Skeletal muscle cell (primary cell): Measurements from ENCODE around the gene DENND6B.
"Not testable (repeated sequence)": the region's sequence is repeated elsewhere in the genome, so short reads cannot be mapped to it uniquely, and the experiment has no call there.

Experiments used
- DNase-seq: peaks from one replicate; pipeline ENCODE4 v3.0.0-alpha.2; 2010; ENCODE audit warnings: low read depth
- H3K4me3 ChIP-seq: 2 replicates; pipeline ENCODE4 v1.5.1; 2011; ENCODE audit warnings: low read depth, mild to moderate bottlenecking, control low read depth, low read length, moderate library complexity

Gene DENND6B

GRCh38 chr22:50339945-50340879 lies 13.4 kb upstream of the DENND6B start:
- no peak overlapping the region for H3K4me3 ChIP-seq
- no peak for DNase-seq

DNA sequence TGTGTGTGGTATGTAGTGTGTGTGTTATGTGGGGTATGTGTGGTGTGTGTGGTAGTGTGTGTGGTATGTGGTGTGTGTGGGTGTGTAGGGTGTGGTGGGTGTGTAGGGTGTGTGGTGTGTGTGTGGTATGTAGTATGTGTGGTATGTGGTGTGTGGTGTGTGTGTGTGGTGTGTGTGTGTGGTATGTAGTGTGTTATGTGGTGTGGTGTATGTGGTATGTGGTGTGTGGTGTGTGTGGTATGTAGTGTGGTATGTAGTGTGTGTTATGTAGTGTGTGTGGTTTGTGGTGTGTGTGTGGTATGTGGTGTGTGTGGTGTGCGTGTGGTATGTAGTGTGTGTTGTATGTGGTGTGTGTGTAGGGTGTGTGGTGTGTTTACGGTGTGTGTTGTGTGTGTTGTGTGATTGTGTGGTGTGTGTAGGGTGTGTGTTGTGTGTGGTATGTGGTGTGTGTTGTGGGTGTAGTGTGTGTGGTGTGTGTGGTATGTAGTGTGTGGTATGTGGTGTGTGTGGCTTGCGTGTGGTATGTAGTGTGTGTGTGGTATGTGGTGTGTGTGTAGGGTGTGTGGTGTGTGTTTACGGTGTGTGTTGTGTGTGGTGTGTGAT lies 12.1 kb upstream of the DENND6B start:
- DNase-seq, result no peak

DNA sequence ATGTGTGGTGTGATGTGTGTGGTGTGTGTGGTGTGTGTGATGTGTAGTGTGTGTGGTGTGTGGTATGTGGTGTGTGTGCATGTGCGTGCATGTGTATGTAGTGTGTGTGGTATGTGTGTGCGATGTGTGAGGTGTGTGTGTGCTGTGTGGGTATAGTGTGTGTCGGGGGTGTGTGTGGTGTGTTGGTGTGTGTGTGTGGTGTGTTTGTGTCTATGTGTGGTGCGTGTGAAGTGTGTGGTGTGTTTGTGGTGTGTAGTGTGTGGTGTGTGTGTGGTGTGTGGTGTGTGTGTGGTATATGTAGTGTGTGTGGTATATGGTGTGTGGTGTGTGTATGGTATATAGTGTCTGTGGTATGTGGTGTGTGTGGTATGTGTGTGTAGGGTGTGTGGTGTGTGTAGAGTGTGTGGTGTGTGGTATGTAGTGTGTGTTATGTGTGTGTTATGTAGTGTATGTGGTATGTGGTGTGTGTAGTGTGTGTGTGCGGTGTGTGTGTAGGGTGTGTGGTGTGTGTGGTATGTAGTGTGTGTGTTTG lies 11.3 kb upstream of the DENND6B start:
- DNase-seq, result no peak
- no peak overlapping the region for H3K4me3 ChIP-seq

More for the DNA sequence above, 12.1 kb upstream of the DENND6B start:
- no peak overlapping the region for H3K4me3 ChIP-seq

- no peak overlapping the region for H3K4me3 ChIP-seq
- no peak for DNase-seq
Measured at GRCh38 chr22:50337262-50338041, 10.6 kb upstream of the DENND6B start.

DNA sequence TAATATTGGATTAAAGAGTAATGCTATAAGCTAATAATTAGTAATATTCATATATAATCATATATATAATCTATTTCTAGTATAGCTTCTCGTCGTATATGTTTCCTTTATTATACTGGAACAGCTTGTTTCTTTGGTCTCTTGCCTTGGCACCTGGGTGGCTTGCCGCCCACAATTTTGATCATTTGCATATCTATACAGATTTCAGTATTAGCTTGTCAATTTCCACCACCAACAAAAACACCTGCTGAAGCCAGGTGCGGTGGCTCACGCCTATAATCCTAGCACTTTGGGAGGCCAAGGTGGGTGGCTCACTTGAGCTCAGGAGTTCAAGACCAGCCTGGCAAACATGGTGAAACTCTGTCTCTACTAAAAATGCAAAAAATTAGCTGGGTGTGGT lies 7.6 kb upstream of the DENND6B start:
- not testable (repeated sequence) for DNase-seq, H3K4me3 ChIP-seq

DNA sequence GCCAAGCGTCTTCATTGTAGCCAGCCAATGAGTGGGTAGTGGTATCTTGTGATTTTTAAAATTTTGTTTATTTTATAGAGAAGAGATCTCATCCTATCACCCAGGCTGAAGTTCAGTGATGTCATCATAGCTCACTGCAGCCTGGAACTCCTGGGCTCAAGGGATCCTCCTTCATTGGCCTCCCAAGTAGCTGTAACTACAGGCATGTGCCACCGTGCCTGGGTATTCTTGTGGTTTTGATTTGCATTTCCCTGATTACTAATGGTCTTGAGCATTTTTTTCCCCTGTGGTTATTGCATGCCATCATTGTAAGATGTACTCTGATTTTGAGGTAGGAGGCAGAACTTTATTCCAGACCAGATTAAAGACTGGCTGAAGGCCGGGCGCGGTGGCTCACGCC lies 2.4 kb upstream of the DENND6B start:
- DNase-seq, result no peak
- no peak overlapping the region for H3K4me3 ChIP-seq

DNA sequence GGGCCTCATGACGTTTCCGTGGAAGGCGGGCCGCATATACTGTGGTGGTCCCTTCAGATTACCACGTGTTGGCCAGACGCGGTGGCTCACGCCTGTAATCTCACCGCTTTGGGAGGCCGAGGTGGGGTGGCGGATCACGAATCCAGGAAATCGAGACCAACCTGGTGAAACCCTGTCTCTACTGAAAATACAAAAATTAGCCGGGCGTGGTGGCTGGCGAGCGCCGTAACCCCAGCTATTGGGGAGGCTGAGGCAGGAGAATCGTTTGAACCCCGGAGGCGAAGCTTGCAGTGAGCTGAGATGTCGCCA lies 853 bp upstream of the DENND6B start:
- no peak for DNase-seq
- peak overlapping the region; percentile 64 for H3K4me3 ChIP-seq

- no peak for DNase-seq
- peak overlapping the region; percentile 62 for H3K4me3 ChIP-seq
Measured at GRCh38 chr22:50326225-50326955, 422 bp downstream of the DENND6B start.

DNA sequence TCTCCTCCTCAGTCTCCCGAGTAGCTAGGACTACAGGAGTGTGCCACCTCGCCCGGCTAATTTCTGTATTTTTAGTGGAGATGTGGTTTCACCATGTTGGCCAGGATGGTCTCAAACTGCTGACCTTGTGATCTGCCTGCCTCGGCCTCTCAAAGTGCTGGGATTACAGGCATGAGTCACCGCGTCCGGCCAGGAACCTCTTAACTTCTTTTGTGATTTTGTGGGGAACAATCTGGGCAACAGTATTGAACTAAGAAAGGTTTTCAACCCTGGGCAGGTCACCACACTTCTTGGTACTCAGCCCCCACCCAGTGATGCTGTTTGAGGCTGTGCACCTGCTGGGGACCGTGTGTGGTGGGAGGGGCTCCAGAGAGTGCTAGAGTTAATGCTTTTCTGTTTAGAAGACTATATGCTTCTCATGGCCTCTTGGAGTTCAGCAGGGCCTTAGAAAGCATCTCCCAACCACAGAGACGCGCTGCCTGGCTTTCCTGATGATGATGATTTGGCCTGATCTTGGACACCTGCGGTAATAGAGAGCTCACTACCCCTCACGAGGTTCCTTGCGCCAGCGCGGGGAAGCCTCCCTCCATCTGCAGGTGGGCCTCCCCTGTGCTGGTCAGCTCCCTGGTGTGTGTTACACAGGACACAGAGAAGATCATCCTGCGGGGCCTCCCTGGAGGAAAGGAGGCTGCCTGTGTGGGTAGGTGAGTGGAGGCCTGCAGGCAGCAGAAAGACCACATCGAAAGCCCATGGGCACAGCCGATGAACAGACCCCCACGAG lies 1.2 kb downstream of the DENND6B start:
- no peak for DNase-seq
- peak overlapping the region; percentile 62 for H3K4me3 ChIP-seq

DNA sequence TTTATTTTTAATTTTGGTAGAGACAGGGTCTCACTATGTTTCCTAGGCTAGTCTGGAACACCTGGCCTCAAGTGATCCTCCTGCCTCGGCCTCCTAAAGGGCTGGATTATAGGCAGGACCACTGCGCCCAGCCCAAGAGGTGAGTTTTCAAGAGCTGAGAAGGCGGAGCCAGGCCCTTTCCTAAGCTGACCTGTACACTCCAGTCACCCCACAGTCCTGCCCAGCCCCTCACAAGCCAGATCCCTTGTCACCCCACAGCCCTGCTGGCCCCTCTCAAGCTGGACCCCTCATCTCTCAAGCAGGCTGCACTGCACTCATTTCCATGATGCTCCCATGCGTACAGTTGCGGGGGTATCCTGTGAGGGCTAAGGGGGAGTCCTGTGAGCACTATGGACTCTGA lies 2.9 kb downstream of the DENND6B start:
- DNase-seq, result no peak
- H3K4me3 ChIP-seq, result no peak overlapping the region

DNA sequence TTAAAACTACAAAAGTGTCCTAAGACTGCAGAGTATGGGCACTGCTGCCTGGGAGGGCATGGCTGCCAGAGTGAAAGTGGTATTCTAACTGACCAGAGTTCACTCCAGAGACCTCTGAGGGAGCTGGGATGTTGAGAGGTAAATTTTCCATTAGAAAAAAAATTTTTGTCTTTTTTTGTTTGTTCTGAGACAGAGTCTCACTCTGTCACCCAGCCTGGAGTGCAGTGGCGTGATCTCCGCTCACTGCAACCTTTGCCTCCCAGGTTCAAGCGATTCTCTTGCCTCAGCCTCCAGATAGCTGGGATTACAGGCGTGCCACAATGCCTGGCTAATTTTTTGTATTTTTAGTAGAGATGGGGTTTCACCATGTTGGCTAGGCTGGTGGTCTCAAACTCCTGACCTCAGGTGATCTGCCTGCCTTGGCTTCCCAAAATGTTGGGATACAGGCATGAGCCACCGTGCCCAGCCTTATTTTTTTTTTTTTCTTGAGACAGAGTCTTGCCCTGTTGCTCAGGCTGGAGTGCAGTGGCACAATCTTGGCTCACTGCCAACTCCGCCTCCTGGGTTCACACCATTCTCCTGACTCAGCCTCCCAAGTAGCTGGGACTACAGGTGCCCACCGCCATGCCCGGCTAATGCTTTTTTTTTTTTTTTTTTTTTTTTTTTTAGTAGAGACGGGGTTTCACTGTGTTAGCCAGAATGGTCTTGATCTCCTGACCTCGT lies 4.3 kb downstream of the DENND6B start:
- DNase-seq, H3K4me3 ChIP-seq: not testable (repeated sequence)

GRCh38 chr22:50320671-50321325 lies 6.0 kb downstream of the DENND6B start:
- DNase-seq, result no peak
- no peak overlapping the region for H3K4me3 ChIP-seq

GRCh38 chr22:50320116-50320515 lies 6.7 kb downstream of the DENND6B start:
- no peak for DNase-seq
- no peak overlapping the region for H3K4me3 ChIP-seq

- H3K4me3 ChIP-seq, result no peak overlapping the region
- no peak for DNase-seq
Measured at GRCh38 chr22:50319503-50319951, 7.3 kb downstream of the DENND6B start.

DNA sequence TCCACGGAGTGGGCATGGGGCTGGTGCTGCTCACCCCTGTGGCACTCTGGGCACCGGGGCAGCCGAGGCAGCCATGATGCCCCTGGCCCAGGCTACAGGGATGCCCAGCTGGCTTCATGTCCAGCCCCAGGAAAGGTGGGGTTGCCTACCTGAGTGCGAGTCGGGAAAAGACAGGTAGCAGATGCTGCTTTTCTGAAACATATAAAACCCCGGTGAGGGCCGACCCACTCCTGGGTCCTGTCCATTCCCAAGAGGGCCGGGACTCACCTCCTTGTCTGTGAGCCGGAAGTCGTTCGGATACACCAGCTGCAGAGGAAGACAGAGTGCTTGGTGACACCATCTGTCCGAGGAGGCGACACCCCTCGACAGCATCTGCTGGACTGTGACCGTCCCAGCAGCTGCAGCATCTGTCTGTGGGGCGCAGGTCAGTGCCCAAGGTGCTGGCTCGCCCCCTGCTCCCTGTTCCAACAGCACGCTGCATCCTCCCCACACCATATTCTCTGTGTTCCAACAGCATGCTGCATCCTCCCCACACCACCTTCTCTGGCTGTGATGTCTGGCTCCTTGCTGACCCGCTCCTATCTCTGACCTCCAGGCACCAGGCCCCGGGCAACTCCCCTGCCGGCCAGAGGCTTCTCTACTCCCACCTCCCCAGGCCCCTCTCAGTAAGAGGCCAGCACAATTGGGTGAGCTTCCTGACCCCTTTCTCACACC lies 8.0 kb downstream of the DENND6B start:
- no peak for DNase-seq
- no peak overlapping the region for H3K4me3 ChIP-seq

GRCh38 chr22:50318356-50318697 lies 8.5 kb downstream of the DENND6B start:
- no peak overlapping the region for H3K4me3 ChIP-seq
- no peak for DNase-seq

DNA sequence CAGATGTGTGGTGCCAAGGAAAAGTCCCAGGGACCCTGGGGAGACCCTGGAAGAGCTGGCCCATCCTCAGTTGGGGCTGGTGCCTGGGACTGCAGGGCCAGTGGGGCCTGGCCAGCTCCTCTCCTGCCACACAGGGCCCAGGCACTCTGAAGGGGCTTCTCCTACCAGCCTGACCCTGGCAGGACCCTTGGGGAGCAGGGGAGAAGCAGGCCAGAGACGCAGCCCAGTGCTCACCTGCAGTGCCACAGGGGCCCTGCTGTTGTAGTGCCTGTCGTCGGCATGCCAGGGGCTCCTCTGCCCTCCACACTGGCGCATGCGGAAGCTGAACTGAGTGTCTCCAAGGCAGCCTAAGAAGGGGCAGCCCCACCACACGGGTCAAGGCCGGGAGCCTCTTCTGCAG lies 9.1 kb downstream of the DENND6B start:
- H3K4me3 ChIP-seq, result no peak overlapping the region
- no peak for DNase-seq
